Vagina (tissue), 2 donors: ENCODE measurements around the gene DOCK4. TPM values are rescaled to one million over a fixed set of nuclear protein-coding genes. Genes with fewer than 3 reads are reported as not detected.

ENCODE experiments used
- DNase-seq, 2 donors: peaks; one replicate each; pipeline ENCODE4 v3.0.0-alpha.2; 2017; ENCODE audit errors: extremely low spot score in 2 of 2
- H3K27ac ChIP-seq: fragments of 200-600 bp; sonication (generic); one replicate; pipeline ENCODE4 v1.5.1; 2019
- H3K27me3 ChIP-seq: fragments of 200-600 bp; sonication (generic); one replicate; pipeline ENCODE4 v1.5.1; 2019
- H3K36me3 ChIP-seq, 2 donors: fragments of 200-600 bp; sonication (generic); one replicate each; pipeline ENCODE4 v1.5.1; 2017 to 2019
- H3K4me1 ChIP-seq: fragments of 200-600 bp; sonication (generic); one replicate; pipeline ENCODE4 v1.5.1; 2019
- H3K4me3 ChIP-seq, 2 donors: fragments of 200-600 bp; sonication (generic); 1 replicate in 1 of 2; 2 replicates in 1 of 2; pipeline ENCODE4 v1.5.1; 2016 to 2019
- H3K9me3 ChIP-seq: fragments of 200-600 bp; sonication (generic); one replicate; pipeline ENCODE4 v1.5.1; 2019
- CTCF ChIP-seq, 3 experiments: fragments of 450-650 bp in 2 of 3; fragments of 200-600 bp in 1 of 3; sonication (generic) in 1 of 3; IDR thresholded peaks; one replicate each; pipeline ENCODE4 v1.5.1; 2017 to 2019; ENCODE audit warnings: antibody characterized with exemption in 3 of 3, mild to moderate bottlenecking in 2 of 3, moderate library complexity in 2 of 3
- POLR2A ChIP-seq, 2 donors: fragments of 450-650 bp; IDR thresholded peaks; one replicate each; pipeline ENCODE4 v1.6.1; 2017; ENCODE audit warnings: antibody characterized with exemption in 2 of 2, mild to moderate bottlenecking in 2 of 2, moderate library complexity in 2 of 2
- POLR2AphosphoS5 ChIP-seq, 2 donors: sonication (generic); formaldehyde crosslinking; IDR thresholded peaks; one replicate each; pipeline ENCODE4 v1.9.0; 2017; ENCODE audit warnings: antibody characterized with exemption in 2 of 2, mild to moderate bottlenecking in 2 of 2, low read depth in 1 of 2; ENCODE audit not compliant: insufficient read depth in 1 of 2
- intact Hi-C: fragments of 100-400 bp; cut with DNase I; formaldehyde crosslinking; loops from one replicate; pipeline ENCODE4 v1.15.1; 2023
- total RNA-seq: library from RNA; depleted of rRNA; stranded (reverse); fragments of >200 nt; gene quantifications from one replicate; pipeline ENCODE4 v1.2.3, GENCODE V29; 2016

The DOCK4 gene
- total RNA-seq, 1 donor from 2014 or later: 40.3 TPM

GRCh38 chr7:111780527-111780926 lies 425.7 kb downstream of the DOCK4 start:
- H3K4me1 ChIP-seq: no peaks in the 10 kb centered on the region
- intact Hi-C loops: no loop called here

GRCh38 chr7:111775206-111775605 lies 431.0 kb downstream of the DOCK4 start:
- intact Hi-C loops: no loop called here
- no peak for DNase-seq
- no peak overlapping the region for H3K27ac ChIP-seq
- no peak overlapping the region for H3K4me3 ChIP-seq
- no peaks in the 10 kb centered on the region for H3K4me1 ChIP-seq
- no peaks in the 10 kb centered on the region for H3K27me3 ChIP-seq
- TF ChIP-seq POLR2AphosphoS5 (IDR thresholded peaks at IDR 0.05; ENCODE audit: insufficient read depth in 1 of 2, low read depth in 1 of 2): no peak
- TF ChIP-seq POLR2A (IDR thresholded peaks at IDR 0.05): no peak
- H3K9me3 ChIP-seq: peaks cover 3% of the 10 kb centered on the region
- peaks cover 0 to 26% of the 10 kb centered on the region in 2 donors for H3K36me3 ChIP-seq

More at GRCh38 chr7:111780527-111780926, 425.7 kb downstream of the DOCK4 start:
- TF ChIP-seq POLR2AphosphoS5 (IDR thresholded peaks at IDR 0.05; ENCODE audit: insufficient read depth in 1 of 2, low read depth in 1 of 2): no peak
- TF ChIP-seq CTCF (IDR thresholded peaks at IDR 0.05): no peak
- no peak for TF ChIP-seq POLR2A (IDR thresholded peaks at IDR 0.05)
- H3K36me3 ChIP-seq: peaks cover 0 to 20% of the 10 kb centered on the region in 2 donors
- H3K4me3 ChIP-seq: no peak overlapping the region
- H3K27ac ChIP-seq: no peak overlapping the region
- peaks cover 3% of the 10 kb centered on the region for H3K9me3 ChIP-seq
- no peaks in the 10 kb centered on the region for H3K27me3 ChIP-seq
- DNase-seq: no peak

- no peak overlapping the region for H3K27ac ChIP-seq
- peaks cover 3% of the 10 kb centered on the region for H3K9me3 ChIP-seq
- no peaks in the 10 kb centered on the region for H3K27me3 ChIP-seq
- no peaks in the 10 kb centered on the region for H3K4me1 ChIP-seq
- H3K4me3 ChIP-seq: no peak overlapping the region
- intact Hi-C loops: no loop called here
- no peak for DNase-seq
- H3K36me3 ChIP-seq: peaks cover 0 to 20% of the 10 kb centered on the region in 2 donors
- TF ChIP-seq POLR2A (IDR thresholded peaks at IDR 0.05) (no peak), POLR2AphosphoS5 (IDR thresholded peaks at IDR 0.05; ENCODE audit: insufficient read depth in 1 of 2, low read depth in 1 of 2) (no peak), CTCF (IDR thresholded peaks at IDR 0.05) (no peak)
Measured at GRCh38 chr7:111772716-111773115, 433.5 kb downstream of the DOCK4 start.

GRCh38 chr7:111771638-111772037 lies 434.6 kb downstream of the DOCK4 start:
- no peaks in the 10 kb centered on the region for H3K27me3 ChIP-seq
- peaks cover 3% of the 10 kb centered on the region for H3K4me1 ChIP-seq
- TF ChIP-seq CTCF (IDR thresholded peaks at IDR 0.05): no peak
- TF ChIP-seq POLR2AphosphoS5 (IDR thresholded peaks at IDR 0.05; ENCODE audit: insufficient read depth in 1 of 2, low read depth in 1 of 2): no peak
- no peak for TF ChIP-seq POLR2A (IDR thresholded peaks at IDR 0.05)
- H3K9me3 ChIP-seq: no peaks in the 10 kb centered on the region
- H3K27ac ChIP-seq: no peak overlapping the region
- intact Hi-C loops: no loop called here
- DNase-seq: no peak
- H3K4me3 ChIP-seq: no peak overlapping the region
- peaks cover 0 to 10% of the 10 kb centered on the region in 2 donors for H3K36me3 ChIP-seq

GRCh38 chr7:111770116-111770515 lies 436.1 kb downstream of the DOCK4 start:
- Histone ChIP-seq H3K4me3 (no peak overlapping the region), H3K4me1 (peaks cover 16% of the 10 kb centered on the region), H3K27me3 (no peaks in the 10 kb centered on the region), H3K36me3 (peaks cover 0 to 6% of the 10 kb centered on the region in 2 donors), H3K27ac (no peak overlapping the region), H3K9me3 (no peaks in the 10 kb centered on the region)
- intact Hi-C loops: no loop called here
- no peak for DNase-seq
- TF ChIP-seq POLR2AphosphoS5 (IDR thresholded peaks at IDR 0.05; ENCODE audit: insufficient read depth in 1 of 2, low read depth in 1 of 2) (no peak), POLR2A (IDR thresholded peaks at IDR 0.05) (no peak), CTCF (IDR thresholded peaks at IDR 0.05) (no peak)
